RPMI7951 (cell line): Measurements from ENCODE around the gene PLEKHH1. TPM values are rescaled to one million over a fixed set of nuclear protein-coding genes. Genes with fewer than 3 reads are reported as not detected.
A peak's percentile ranks its signal among the peaks of the same experiment; 100 is the strongest.

Experiments
- DNase-seq: peaks from one replicate; pipeline ENCODE4 v3.0.0-alpha.2; 2012; ENCODE audit warnings: low read depth
- total RNA-seq: library from RNA; depleted of rRNA; stranded (reverse); fragments of >200 nt; shearing (Covaris generic); gene quantifications from 2 replicates; pipeline ENCODE4 v1.2.3, GENCODE V29; 2014

Gene PLEKHH1
- total RNA-seq, 1 experiment from 2014 or later, result 2.3 TPM

DNA sequence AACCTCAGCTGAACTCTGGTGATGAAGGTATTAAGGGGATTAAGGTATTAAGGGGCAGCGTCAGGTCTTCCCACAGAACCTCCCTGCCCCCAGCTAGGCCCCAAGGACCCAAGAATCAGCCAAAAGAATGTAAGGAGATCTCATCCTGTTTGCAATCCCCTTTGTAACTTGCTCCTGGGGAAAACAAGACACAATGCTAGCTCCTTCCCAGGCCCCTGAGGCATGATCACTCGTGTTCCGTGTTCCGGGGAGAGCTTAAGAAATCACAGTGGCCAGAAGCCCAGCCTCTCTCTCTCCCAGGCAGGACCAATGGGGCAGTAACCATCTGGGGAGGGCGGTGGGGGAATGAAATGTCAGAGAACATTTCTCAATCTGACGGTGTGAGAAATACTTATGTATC is 33.8 kb downstream of the PLEKHH1 start:
- DNase-seq, result no peak

DNA sequence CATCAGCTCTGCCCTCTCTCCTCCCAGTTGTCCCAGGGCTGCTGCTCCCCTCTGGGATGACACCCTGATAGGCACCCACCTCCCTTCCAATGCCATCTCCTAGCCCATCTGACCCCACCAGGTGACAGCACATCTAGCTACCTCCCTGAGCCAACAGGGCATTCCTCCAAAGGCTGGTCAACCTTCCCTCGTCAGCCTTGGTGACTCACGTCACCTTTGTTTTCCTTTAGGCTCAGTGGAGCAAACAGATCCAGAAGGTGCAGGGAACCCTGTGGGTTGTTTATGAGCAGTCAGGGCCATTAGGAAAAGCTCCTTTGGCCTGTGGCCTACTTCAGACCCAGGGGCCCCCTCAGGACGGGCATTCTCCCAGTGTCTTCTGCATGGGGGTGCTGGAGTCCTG is 34.6 kb downstream of the PLEKHH1 start:
- no peak for DNase-seq

DNA sequence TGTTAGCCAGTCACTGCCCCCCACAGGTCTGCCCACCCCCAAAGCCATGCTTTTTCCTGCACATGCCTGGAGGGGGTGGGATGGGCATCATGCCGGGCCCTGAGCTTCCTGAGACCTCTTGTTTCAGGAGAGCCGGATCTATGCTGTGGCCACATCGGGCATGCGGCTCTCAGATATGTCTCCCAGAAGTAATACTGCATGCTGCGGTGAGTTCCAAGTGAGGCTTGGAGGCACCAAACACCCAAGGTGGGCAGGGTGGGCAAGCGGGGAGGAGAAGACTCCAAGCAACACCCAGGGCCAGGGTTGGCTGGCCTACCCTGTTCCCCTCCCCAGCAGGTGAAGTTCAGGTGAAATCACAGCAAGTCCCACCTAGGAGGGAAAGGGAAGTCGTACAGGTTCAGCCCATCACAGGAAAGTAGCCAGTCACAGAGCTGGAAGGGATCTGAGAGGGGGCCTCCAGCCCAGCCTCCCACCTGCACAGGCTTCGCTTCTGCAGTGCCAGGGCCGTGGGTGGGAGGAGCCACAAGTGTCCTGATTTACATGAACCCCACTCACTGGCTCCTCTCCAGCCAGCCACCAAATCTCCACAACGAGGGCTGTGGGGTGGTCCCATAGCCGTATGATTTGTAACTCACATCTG is 36.0 kb downstream of the PLEKHH1 start:
- DNase-seq, result no peak

DNA sequence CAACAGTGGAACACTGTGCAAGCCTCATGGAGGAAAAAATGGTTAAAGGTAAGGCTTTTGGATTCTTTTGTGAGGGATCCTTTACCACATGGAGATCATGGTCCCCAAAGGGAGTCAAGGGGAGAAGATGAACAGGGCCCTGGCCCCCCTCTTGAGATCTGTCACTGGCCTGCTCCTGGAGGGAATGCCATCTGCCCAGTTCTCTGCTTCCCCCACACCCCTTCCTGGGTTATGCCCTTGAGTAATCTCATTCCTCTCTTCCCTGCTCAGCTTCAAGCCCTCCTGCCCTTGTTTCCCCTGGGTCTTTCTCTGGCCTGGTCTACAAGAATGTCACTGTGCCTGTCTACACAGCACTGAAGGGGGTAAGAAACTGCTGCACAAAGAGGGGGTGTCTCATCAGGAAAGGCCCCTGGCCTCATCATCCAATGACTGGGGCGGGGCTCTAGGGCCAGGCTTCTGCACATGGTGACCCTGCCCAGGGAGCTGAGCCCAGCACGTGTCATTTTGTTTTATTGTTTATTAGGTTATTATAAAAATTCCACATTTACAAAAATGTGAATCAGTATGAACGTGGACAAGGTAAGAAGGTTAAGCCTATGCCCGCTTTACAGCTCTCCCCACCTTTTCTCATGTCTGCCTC is 36.7 kb downstream of the PLEKHH1 start:
- DNase-seq, result no peak

DNA sequence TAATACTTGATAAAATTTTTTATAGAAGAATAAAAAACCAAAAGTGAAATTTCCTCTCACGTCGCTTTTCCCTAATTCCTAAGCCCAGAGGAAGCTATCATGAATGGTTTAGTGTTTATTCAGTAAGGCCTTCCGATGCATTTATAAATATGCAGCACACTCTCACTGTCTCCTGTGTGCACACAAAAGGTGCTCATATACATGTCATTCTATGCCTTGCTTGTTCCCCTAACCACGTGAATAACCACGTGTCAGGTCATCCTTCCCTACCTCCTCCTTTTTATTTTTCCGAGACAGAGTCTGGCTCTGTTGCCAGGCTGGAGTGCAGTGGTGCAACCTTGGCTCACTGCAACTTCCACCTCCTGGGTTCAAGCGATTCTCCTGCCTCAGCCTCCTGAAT is 37.4 kb downstream of the PLEKHH1 start:
- DNase-seq, result no peak

DNA sequence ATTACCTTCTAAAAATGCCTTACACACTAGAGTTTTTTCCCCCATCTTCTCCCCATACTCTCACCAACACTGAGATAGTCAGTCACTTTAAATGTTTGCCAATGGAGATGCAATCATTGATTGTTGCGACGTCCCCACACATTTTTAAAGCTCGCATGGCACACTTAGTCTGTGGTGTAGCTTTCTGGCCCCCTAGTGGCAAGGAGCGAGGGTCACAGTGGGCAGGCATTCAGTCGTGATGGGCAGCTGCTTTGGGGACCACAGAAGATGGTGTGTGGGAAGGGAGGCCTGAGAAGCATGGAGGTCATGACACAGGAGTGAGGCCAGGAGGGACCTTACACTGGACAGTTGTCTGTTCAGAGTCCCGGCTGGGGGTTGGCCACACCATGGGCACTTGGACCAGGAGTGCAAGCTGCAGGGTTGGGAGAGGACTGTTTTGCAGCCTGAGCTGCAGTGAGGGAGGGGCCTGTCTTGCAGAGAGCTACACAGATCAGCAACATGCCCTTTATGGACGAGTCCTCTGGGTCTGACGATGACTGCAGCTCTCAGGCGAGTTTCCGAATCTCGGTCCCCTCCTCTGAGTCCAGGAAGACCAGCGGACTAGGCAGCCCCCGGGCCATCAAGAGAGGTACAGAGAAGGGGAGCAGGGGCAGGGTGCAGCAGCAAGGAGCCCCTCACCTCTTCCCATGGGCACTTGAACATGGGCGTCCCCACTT is 38.3 kb downstream of the PLEKHH1 start:
- peak; percentile 45 for DNase-seq

DNA sequence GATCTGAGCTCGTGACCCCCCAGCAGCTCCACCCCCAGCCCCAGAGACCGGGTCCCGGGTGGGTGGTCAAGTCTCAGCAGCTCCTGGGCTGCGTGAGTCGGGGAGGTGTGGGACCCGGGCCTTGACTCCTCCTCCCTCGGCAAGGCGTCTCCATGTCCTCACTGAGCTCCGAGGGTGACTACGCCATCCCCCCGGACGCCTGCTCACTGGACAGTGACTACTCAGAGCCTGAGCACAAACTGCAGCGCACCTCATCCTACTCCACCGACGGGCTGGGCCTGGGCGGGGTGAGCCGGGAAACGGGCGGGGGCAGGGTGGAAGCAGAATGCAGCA is 38.9 kb downstream of the PLEKHH1 start:
- DNase-seq, result no peak

DNA sequence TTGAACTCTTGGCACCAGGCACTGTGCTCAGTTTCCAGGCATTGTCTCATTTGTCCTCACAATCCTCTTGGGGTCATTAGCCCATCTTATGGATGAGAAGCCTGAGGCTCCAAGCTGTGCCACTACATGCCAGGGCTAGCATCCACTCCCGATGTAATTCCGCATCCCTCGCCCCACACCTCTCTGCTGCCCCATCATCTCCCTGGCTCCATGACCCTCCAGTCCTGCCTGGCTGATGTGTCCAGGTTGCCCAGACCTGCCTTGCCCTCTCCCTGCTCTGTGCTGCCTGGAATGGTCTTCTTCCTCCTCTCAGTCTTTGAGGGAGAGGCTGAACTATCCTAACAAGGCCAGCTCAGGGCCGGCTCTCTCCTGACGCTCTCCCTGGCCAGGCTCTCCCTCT is 39.5 kb downstream of the PLEKHH1 start:
- no peak for DNase-seq

DNA sequence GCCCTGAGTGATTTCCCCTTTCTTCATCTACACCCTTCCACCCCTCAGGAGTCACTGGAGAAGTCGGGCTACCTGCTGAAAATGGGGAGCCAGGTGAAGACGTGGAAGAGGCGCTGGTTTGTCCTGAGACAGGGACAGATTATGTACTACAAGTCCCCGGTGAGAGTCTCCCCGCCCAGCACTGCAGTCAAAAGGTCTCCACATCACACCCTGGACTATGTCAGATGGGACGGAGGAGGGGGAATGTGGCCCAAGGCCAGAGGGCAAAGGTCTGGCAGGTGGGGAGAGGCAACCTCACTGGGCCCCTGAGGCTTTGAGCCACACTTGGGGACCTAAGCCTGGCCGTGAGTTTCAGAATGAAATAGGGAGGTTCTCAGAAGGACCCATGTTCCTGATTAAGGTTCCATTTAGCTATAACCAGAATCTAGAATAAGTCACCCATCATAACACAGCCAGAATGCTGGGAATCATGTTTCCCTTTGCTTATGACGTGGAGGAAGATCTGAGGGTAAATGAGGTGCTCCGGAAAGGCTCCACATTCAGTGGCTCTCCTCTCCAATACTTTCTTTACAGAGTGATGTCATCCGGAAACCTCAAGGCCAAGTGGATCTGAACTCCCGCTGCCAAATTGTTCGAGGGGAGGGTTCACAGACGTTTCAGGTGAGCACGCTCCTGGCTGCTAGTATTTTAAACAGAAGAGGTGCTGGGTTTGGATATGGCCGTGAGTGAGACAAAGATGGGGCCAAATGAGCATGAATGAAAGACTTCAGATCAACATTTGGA is 40.3 kb downstream of the PLEKHH1 start:
- DNase-seq, result no peak

DNA sequence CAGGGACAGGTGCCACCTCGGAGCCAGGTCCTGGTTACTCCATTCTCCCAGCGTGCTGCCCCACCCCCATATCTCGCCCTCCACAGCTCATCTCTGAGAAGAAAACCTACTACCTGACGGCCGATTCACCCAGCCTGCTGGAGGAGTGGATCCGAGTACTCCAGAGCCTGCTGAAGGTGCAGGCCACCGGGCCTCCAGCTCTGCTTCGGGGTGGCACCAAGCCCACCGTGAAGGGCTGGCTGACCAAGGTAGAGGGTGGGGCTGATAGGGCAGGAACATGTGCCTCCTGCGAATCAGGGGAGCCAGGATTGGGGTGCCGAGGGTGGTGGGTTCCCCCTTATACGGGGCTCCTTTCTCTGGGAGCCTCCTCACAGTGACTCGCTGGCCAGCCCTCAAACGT is 41.1 kb downstream of the PLEKHH1 start:
- DNase-seq, result no peak

DNA sequence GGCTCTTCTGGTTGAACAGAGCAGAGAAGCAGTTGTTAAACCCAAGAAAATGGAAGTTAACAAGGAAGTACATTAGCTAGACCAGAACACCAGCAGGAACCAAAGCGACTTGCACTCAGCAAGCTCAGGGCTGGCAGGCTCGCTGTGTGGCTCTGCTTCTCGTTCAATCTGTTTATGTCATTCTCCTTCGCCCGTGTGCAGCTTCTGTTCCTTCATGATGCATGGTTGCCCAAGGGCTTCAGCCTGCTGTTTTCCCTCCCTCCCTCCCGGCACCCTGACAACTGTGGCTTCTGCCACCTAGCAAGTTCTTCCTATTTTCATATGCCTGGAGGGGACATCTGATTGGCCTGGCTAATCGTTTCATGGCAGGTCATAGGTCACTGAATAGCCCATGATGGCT is 41.7 kb downstream of the PLEKHH1 start:
- DNase-seq, result no peak

DNA sequence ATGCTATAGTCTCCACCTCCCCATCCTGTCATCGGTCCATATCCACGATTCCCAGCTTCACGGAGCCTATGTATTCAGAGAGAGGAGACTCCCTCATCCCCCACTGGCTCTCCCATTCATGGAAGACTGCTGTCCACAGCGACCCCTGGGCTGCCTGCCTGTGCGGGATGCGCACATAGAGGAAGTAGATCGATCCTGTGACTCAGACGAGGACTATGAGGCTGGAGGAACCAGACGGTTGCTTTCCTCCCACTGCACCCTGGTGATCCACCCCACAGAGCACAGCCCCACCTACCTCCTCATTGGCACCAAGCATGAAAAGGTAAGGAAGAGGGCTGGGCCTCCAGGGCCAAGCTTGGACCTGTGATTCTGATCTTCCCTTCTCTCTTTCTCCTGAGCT is 42.6 kb downstream of the PLEKHH1 start:
- DNase-seq, result no peak

DNA sequence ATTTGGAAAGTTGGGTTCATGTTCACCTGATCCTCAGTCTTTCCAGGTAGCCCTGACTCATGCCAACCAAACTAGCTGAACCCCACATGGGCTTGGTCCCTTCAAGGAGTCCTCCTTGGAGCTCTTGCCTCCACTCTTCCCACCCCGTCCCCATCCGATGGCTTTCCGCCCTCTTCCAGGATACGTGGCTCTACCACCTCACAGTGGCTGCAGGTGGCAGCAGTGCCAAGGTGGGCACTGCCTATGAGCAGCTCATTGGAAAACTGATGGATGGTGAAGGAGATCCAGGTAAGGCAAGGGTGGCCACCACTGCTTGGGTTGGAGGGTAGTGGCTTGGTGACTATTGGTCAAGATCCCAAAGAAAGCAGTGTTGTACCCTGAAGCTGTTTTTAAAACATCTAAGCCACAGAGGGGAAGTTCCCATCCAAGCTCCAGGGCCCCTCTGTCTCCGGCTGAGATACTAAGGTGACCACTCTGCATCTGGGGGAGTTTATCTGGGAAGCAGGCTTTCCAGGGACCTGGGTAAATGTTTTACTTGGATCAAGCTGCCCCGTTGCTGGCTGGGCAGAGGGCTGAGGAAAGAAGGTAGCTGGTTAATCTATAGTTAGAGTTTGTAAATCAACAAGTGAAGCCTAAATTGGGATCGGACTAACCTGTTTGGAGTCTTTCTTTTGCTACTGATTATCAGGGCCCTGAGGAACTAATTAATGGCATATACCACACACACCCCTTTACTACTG is 43.3 kb downstream of the PLEKHH1 start:
- DNase-seq, result no peak

DNA sequence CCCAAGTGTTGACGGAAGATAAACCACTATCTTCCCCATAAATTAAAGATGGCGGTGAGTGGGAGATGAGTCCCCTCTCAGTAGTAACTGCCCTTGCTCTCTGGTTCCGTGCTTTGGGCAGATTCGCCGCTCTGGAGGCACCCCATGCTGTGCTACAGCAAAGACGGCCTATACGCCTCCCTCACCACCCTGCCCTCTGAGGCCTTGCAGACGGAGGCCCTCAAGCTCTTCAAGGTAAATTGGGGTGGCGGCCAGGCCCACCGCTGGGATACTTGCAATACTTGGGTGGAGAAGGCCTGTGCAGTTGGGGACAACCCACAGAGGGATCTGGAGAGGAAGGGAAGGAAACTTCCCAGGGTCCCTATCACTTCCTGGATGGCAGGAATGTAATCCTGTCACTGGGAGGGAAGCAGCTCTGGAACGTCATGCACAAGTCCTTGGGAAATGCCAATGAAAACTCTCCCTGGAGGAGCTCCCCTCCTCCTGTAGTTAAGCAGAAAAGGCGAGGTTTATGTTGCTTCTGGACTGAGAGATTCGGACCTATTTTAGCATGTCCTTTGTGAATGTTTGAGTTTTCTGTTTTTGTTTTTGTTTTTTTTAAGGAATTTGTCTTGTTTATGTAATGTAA is 44.2 kb downstream of the PLEKHH1 start:
- DNase-seq, result no peak

DNA sequence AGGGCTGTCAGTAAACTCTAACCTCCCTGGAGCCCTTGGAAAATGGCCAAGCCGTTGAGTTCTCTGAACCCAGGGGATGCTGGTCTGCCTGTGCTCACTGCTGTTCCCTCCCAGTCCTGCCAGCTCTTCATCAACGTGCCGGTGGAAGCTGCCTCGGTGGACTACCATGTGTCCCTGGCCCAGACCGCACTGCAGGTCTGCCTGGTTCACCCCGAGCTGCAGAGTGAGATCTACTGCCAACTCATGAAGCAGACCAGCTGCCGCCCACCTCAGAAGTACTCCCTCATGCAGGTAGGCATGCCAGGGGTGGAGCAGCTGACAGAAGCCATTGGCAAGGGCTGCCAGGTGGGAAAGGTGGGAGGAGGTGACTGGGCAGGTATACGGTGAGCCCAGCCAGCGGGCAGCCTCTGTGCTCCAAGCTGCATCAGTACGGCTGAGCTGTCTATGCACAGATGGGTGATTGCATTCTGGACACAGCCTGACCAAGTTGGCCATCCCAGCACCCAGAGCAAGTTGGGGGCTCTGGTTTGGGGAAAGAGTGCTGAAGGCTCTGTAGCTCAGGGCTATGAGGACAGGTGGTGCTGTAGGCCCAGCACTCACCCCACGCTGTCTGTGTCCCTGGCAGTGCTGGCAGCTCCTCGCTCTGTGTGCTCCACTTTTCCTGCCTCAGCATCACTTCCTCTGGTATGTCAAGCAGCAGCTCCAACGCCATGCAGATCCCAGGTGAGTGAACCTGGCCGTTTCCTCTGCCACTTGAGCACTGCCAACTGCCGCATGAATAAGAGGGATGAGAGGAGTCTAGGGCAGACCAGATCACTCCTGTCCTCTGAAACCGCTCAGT is 45.0 kb downstream of the PLEKHH1 start:
- no peak for DNase-seq

DNA sequence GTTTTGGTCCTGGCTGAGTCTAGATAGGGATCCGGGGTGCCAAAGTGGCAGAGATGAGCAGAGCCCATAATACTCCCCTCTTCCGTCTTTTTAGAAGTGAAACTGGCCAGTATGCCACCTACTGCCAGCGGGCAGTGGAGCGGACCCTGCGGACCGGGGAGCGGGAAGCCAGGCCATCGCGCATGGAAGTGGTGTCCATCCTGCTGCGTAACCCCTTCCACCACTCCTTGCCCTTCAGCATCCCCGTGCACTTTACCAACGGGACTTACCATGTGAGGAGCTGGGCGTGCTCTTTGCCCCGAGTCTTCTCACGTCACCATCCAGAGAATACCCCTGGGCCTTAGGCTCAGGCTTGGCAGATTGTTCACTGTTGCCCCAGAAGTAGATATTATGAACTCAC is 46.0 kb downstream of the PLEKHH1 start:
- no peak for DNase-seq

DNA sequence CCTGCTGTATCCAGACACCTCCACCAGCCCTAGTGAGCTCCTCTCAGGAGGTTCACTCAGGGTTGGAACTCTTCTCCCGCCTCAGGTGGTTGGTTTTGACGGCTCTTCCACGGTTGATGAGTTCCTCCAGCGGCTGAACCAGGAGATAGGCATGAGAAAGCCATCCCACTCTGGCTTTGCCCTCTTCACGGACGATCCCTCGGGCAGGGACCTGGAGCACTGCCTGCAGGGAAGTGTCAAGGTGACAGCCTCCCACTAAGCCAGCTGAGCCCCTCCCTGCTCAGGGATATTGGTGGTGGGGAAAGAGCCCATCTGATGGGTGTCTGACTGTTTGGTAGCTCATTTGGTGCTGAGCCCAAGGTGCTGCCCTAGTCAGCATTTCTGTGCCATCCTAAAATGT is 46.5 kb downstream of the PLEKHH1 start:
- DNase-seq, result no peak

DNA sequence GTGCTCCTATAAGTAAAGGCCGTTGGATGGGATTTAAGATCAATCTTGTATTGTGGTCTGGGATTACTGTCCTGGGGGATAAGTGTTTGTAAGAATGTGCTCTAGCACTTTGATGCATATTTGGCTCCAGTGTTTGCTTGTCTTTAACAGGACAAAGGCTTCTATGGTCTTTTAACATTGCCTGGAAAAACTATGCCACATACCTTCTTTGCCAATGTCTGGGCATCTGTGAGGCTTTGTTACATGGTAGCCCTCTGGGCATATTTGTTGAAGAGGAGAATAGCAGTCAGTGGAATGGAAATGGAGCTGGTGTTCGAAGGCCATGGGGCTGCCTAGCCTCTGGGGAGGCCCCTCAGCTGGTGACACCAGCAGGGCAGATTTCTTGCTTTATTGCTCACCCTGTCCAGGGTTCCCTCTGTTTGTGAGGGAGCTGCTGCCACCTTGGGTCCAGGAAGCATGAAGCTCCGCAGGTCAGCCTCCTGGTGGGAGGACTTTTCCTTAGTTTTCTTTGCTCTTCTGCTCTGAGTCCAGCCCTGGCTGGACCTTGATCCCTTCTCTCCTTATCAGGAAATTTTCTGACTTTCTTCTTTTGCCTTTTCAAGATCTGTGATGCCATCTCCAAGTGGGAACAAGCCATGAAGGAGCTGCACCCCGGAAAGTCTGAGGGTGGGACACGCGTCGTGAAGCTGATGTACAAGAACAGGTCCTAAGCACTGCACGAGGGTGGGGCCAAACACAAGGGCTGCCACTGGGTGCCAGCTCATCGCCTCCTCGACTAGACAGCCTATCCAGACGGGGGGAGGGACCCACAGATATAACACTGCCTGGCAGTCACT is 47.5 kb downstream of the PLEKHH1 start:
- DNase-seq, result no peak

DNA sequence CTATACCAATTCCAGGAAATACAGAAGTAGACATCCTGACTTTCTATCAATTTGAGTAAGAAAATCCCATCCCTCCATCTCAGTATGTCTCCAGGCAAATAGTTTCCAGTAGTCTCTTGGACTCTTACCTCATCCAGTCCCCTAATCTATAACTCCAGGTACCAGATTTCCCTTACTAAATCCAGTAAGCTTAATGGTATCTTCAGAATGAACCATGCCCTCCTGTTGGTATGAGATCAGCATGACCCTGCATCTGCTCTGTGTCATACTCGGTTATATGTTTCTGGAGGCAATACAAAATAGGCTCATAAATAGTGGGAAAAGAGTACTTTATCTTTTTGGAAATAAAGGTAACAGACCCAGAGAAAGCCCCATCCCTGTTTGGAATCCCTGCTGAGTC is 48.6 kb downstream of the PLEKHH1 start:
- DNase-seq, result no peak

DNA sequence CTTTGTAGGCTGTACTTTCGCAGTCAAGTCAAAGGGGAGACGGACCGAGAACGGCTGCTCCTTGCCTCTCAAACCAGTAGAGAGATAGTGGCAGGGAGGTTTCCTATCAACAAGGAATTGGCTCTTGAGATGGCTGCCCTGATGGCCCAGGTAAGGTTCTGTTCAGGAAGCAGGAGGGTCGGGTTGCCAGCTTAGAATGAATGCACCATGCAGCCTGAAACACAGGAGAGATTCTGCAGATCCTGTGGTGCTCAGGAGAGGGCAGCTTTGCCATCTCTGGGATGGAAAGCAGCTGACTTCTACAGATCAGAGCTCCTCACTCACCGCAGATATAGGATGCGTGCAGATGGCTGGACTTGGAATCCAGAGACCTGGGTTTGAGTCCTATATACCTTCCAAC is 49.0 kb downstream of the PLEKHH1 start:
- no peak for DNase-seq
